DOHH2 (cell line): ENCODE results near the gene DPCD.

Source experiments
- EZH2phosphoT487 ChIP-seq: fragments of 200-600 bp; sonication (generic); IDR thresholded peaks from 2 replicates; pipeline ENCODE4 v1.6.1; 2017; ENCODE audit warnings: borderline replicate concordance, mild to moderate bottlenecking, antibody characterized with exemption, low read length, moderate library complexity, mixed read lengths
- TF ChIP-seq, protein P1 (sequence below): fragments of 200-600 bp; sonication (generic); IDR thresholded peaks from one replicate; pipeline ENCODE4 v1.5.1; 2014; ENCODE audit warnings: antibody characterized with exemption, mild to moderate bottlenecking, low read depth, low read length; ENCODE audit not compliant: poor library complexity, severe bottlenecking

DNA sequence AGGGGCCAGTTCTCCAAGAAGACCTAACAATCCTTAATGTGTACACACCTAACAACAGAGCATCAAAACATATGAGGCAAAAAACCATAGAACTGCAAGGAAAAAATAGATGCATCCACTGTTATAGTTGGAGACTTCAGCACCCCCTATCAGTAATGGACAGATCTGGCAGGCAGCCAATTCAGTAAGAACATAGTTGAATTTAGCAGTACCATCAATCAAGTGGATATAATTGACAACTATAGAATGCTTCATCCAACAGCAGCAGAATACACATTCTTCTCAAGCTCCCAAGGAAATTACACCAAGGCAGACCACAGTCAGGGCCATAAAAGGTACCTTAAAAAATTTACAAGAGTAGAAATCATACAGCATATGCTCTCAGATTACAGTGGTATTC, 42.2 kb upstream of the DPCD start:
- TF ChIP-seq, protein P1, sequence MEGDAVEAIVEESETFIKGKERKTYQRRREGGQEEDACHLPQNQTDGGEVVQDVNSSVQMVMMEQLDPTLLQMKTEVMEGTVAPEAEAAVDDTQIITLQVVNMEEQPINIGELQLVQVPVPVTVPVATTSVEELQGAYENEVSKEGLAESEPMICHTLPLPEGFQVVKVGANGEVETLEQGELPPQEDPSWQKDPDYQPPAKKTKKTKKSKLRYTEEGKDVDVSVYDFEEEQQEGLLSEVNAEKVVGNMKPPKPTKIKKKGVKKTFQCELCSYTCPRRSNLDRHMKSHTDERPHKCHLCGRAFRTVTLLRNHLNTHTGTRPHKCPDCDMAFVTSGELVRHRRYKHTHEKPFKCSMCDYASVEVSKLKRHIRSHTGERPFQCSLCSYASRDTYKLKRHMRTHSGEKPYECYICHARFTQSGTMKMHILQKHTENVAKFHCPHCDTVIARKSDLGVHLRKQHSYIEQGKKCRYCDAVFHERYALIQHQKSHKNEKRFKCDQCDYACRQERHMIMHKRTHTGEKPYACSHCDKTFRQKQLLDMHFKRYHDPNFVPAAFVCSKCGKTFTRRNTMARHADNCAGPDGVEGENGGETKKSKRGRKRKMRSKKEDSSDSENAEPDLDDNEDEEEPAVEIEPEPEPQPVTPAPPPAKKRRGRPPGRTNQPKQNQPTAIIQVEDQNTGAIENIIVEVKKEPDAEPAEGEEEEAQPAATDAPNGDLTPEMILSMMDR, result no peak
- no peak for TF ChIP-seq EZH2phosphoT487
